Measurements from ENCODE around the gene CPA2. TPM values are rescaled to one million over a fixed set of nuclear protein-coding genes. Genes with fewer than 3 reads are reported as not detected.

The CPA2 gene
- total and polyA plus RNA-seq, 3 donors from 2014 or later: 1.1 to 2.4 (median 1.4) TPM

GRCh38 chr7:130293521-130293920, 26.9 kb downstream of the CPA2 start:
- H3K36me3 ChIP-seq (ENCODE audit: low read depth, missing control alignments): no peaks in the 10 kb centered on the region
- H3K4me1 ChIP-seq: no peaks in the 10 kb centered on the region
- TF ChIP-seq CTCF (IDR thresholded peaks at IDR 0.05) (no peak), POLR2A (IDR thresholded peaks at IDR 0.05) (no peak)
- H3K27me3 ChIP-seq: no peaks in the 10 kb centered on the region
- no peak for DNase-seq
- no peak overlapping the region for H3K4me3 ChIP-seq
- intact Hi-C loops (cut with DNase I; ENCODE audit: low total_unique reads): no loop called here
- no peak overlapping the region for H3K27ac ChIP-seq
- H3K9me3 ChIP-seq: no peaks in the 10 kb centered on the region
- 73 to 85% methylated on average over 8 of the region's 8 CpGs for WGBS, 2 donors

GRCh38 chr7:130294314-130294713, 27.7 kb downstream of the CPA2 start:
- no peak overlapping the region for H3K27ac ChIP-seq
- 93 to 94% methylated on average over 5 of the region's 5 CpGs for WGBS, 2 donors
- H3K4me1 ChIP-seq: no peaks in the 10 kb centered on the region
- no peaks in the 10 kb centered on the region for H3K36me3 ChIP-seq (ENCODE audit: low read depth, missing control alignments)
- no peaks in the 10 kb centered on the region for H3K27me3 ChIP-seq
- intact Hi-C loops (cut with DNase I; ENCODE audit: low total_unique reads): no loop called here
- no peak for DNase-seq
- no peak overlapping the region for H3K4me3 ChIP-seq
- TF ChIP-seq POLR2A (IDR thresholded peaks at IDR 0.05) (no peak), CTCF (IDR thresholded peaks at IDR 0.05) (no peak)
- H3K9me3 ChIP-seq: no peaks in the 10 kb centered on the region

- no peak overlapping the region for H3K4me3 ChIP-seq
- H3K9me3 ChIP-seq: no peaks in the 10 kb centered on the region
- H3K27ac ChIP-seq: no peak overlapping the region
- H3K36me3 ChIP-seq (ENCODE audit: low read depth, missing control alignments): no peaks in the 10 kb centered on the region
- TF ChIP-seq POLR2A (IDR thresholded peaks at IDR 0.05) (no peak), CTCF (IDR thresholded peaks at IDR 0.05) (no peak)
- no peaks in the 10 kb centered on the region for H3K4me1 ChIP-seq
- H3K27me3 ChIP-seq: no peaks in the 10 kb centered on the region
- intact Hi-C loops (cut with DNase I; ENCODE audit: low total_unique reads): no loop called here
- DNase-seq: no peak
- 76 to 81% methylated on average over 13 of the region's 13 CpGs for WGBS, 2 donors
These were observed 29.7 kb downstream of the CPA2 start for GRCh38 chr7:130296221-130296951.

- Histone ChIP-seq H3K4me3 (no peak overlapping the region), H3K27ac (no peak overlapping the region), H3K27me3 (no peaks in the 10 kb centered on the region), H3K9me3 (no peaks in the 10 kb centered on the region), H3K36me3 (ENCODE audit: low read depth, missing control alignments) (no peaks in the 10 kb centered on the region), H3K4me1 (no peaks in the 10 kb centered on the region)
- TF ChIP-seq POLR2A (IDR thresholded peaks at IDR 0.05) (no peak), CTCF (IDR thresholded peaks at IDR 0.05) (no peak)
- no peak for DNase-seq
- intact Hi-C loops (cut with DNase I; ENCODE audit: low total_unique reads): no loop called here
- WGBS, 2 donors: 92 to 93% methylated on average over 18 to 20 of the region's 20 CpGs
These were observed 31.2 kb downstream of the CPA2 start for GRCh38 chr7:130297628-130298543.
